ENCODE results near the gene WDHD1. TPM values are rescaled to one million over a fixed set of nuclear protein-coding genes. Genes with fewer than 3 reads are reported as not detected.

Gene WDHD1
- total RNA-seq, 1 donor from 2014 or later, result 15.0 TPM

DNA sequence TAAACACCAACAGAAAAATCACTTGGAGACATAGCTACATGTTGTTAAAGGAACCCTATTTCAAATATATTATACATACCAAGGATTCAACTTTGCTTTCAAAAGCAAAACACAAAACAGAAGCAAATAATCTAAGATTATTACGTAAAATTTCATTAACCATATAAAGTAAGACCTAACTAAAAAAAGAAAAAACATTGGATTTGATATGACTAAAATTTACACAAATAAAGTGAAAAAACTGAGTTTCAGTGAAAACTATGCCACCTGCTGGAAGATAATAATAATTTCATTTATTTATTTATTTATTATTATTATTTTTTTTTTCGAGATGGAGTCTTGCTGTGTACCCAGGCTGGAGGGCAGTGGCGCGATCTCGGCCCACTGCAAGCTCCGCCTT lies 45.2 kb downstream of the WDHD1 start:
- Mint-ChIP-seq H3K36me3 (ENCODE audit: low read depth, unreplicated experiment) (peaks cover 13% of the 10 kb centered on the region), H3K4me1 (ENCODE audit: unreplicated experiment) (no peaks in the 10 kb centered on the region), H3K4me3 (ENCODE audit: unreplicated experiment) (no peak overlapping the region), H3K27ac (ENCODE audit: unreplicated experiment) (no peak overlapping the region), H3K27me3 (ENCODE audit: unreplicated experiment) (peaks cover 2% of the 10 kb centered on the region), H3K9me3 (ENCODE audit: unreplicated experiment) (no peaks in the 10 kb centered on the region)
- no peak for DNase-seq (ENCODE audit: low spot score)
- TF ChIP-seq, protein P1, sequence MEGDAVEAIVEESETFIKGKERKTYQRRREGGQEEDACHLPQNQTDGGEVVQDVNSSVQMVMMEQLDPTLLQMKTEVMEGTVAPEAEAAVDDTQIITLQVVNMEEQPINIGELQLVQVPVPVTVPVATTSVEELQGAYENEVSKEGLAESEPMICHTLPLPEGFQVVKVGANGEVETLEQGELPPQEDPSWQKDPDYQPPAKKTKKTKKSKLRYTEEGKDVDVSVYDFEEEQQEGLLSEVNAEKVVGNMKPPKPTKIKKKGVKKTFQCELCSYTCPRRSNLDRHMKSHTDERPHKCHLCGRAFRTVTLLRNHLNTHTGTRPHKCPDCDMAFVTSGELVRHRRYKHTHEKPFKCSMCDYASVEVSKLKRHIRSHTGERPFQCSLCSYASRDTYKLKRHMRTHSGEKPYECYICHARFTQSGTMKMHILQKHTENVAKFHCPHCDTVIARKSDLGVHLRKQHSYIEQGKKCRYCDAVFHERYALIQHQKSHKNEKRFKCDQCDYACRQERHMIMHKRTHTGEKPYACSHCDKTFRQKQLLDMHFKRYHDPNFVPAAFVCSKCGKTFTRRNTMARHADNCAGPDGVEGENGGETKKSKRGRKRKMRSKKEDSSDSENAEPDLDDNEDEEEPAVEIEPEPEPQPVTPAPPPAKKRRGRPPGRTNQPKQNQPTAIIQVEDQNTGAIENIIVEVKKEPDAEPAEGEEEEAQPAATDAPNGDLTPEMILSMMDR (IDR thresholded peaks at IDR 0.05; ENCODE audit: unreplicated experiment), result peak; percentile 73

DNA sequence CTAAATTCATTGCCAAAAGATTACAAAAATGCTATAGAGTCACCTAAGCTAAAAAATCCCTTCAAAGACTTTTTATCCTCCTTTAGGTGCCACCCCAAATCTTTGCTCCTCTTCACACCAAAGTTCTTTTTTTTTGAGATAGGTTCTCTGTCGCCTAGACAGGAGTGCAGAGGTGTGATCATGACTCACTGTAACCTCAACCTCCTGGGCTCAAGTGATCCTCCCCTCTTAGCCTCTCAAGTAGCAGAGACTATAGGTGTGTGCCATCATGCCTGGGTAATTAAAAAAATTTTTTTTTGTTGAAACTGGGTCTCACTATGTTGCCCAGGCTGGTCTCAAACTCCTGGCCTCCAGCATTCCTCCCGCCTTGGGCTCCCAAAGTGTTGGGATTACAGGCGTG lies 47.9 kb downstream of the WDHD1 start:
- Mint-ChIP-seq H3K4me3 (ENCODE audit: unreplicated experiment) (no peak overlapping the region), H3K36me3 (ENCODE audit: low read depth, unreplicated experiment) (no peaks in the 10 kb centered on the region), H3K9me3 (ENCODE audit: unreplicated experiment) (no peaks in the 10 kb centered on the region), H3K4me1 (ENCODE audit: unreplicated experiment) (no peaks in the 10 kb centered on the region), H3K27ac (ENCODE audit: unreplicated experiment) (no peak overlapping the region), H3K27me3 (ENCODE audit: unreplicated experiment) (peaks cover 2% of the 10 kb centered on the region)
- TF ChIP-seq, protein P1 (IDR thresholded peaks at IDR 0.05; ENCODE audit: unreplicated experiment), result no peak
- no peak for DNase-seq (ENCODE audit: low spot score)

DNA sequence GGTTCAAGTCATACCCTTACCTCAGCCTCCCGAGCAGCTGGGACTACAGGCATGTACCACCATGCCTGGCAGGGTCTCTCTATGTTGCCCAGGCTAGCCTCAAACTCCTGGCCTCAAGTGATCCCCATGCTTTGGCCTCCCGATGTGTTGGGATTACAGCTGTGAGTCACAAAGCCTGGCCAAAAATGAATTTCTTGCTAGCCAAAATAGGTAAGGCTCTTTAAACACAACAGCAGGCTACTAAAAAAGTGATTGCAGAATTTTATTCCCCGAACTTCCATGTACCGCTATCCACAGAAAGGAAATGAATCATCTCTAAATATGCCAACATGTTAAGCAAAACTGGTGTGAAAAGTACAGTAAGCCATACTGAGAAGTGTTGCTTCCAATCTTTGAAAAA lies 50.6 kb downstream of the WDHD1 start:
- Mint-ChIP-seq H3K27me3 (ENCODE audit: unreplicated experiment) (peaks cover 2% of the 10 kb centered on the region), H3K4me3 (ENCODE audit: unreplicated experiment) (no peak overlapping the region), H3K4me1 (ENCODE audit: unreplicated experiment) (no peaks in the 10 kb centered on the region), H3K9me3 (ENCODE audit: unreplicated experiment) (no peaks in the 10 kb centered on the region), H3K27ac (ENCODE audit: unreplicated experiment) (no peak overlapping the region), H3K36me3 (ENCODE audit: low read depth, unreplicated experiment) (no peaks in the 10 kb centered on the region)
- TF ChIP-seq, protein P1 (IDR thresholded peaks at IDR 0.05; ENCODE audit: unreplicated experiment), result no peak
- DNase-seq (ENCODE audit: low spot score), result no peak

DNA sequence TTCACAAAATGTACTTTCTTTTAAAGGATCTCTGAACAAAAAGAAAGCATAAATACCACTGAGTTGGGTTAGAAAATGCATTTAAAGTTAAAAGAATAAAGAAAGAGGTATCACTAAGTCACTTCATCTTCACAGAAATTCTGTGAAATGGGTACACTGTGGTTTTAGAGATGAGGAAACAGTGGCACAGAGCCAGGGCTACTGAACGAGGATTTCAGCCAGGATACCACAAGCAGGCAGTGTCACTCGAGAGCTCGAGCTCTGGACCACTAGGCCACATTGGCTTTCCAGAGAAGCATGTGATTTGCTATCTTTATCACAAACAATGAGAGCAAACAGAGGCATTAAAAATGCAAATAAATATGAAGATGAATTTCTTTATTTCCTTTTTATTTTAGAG lies 51.0 kb downstream of the WDHD1 start:
- H3K9me3 Mint-ChIP-seq (ENCODE audit: unreplicated experiment), result no peaks in the 10 kb centered on the region
- no peak for DNase-seq (ENCODE audit: low spot score)
- TF ChIP-seq, protein P1 (IDR thresholded peaks at IDR 0.05; ENCODE audit: unreplicated experiment), result no peak
- H3K4me1 Mint-ChIP-seq (ENCODE audit: unreplicated experiment), result no peaks in the 10 kb centered on the region
- peaks cover 2% of the 10 kb centered on the region for H3K27me3 Mint-ChIP-seq (ENCODE audit: unreplicated experiment)
- H3K27ac Mint-ChIP-seq (ENCODE audit: unreplicated experiment), result no peak overlapping the region
- H3K36me3 Mint-ChIP-seq (ENCODE audit: low read depth, unreplicated experiment), result no peaks in the 10 kb centered on the region
- no peak overlapping the region for H3K4me3 Mint-ChIP-seq (ENCODE audit: unreplicated experiment)

DNA sequence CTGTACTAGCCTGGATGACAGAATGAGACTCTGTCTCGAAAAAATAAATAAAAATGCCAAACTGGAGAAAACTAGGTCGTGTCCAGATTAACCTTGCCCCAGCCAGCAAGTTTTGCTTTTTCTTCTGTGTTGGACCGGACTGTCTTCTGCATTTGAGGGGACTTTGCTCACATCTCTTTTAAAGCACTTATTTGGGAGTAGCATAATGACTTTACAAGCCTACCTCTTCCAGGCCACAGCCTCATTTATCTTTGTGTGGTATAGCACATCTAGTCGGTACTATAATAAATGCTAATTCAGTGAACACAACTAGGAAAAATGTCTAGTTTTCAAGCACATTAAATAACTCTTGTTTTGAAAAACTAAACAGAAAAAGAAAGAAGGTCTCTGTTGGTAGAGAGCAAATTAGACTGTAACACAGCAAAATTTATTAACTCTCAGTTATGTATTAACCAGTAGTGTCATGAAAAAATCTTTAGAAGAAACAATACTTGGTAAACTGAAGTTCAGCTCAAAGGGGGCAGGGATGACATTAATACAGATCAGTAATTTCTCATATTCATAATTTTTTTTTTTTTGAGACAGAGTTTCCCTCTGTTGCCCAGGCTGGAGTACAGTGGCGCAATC lies 52.0 kb downstream of the WDHD1 start:
- no peak for DNase-seq (ENCODE audit: low spot score)
- H3K27me3 Mint-ChIP-seq (ENCODE audit: unreplicated experiment), result no peaks in the 10 kb centered on the region
- H3K27ac Mint-ChIP-seq (ENCODE audit: unreplicated experiment), result no peak overlapping the region
- no peak overlapping the region for H3K4me3 Mint-ChIP-seq (ENCODE audit: unreplicated experiment)
- no peaks in the 10 kb centered on the region for H3K36me3 Mint-ChIP-seq (ENCODE audit: low read depth, unreplicated experiment)
- TF ChIP-seq, protein P1 (IDR thresholded peaks at IDR 0.05; ENCODE audit: unreplicated experiment), result no peak
- H3K9me3 Mint-ChIP-seq (ENCODE audit: unreplicated experiment), result no peaks in the 10 kb centered on the region
- no peaks in the 10 kb centered on the region for H3K4me1 Mint-ChIP-seq (ENCODE audit: unreplicated experiment)

All from endothelial cell (in vitro differentiated cells).